Measurements from ENCODE around the gene TOP1. TPM values are rescaled to one million over a fixed set of nuclear protein-coding genes. Genes with fewer than 3 reads are reported as not detected.
"Not testable (repeated sequence)": the region's sequence is repeated elsewhere in the genome, so short reads cannot be mapped to it uniquely, and the experiment has no call there.

TOP1 gene
- polyA plus RNA-seq, 1 of the 3 experiments (the other 2 are of a cell fraction), result 11.9 TPM

DNA sequence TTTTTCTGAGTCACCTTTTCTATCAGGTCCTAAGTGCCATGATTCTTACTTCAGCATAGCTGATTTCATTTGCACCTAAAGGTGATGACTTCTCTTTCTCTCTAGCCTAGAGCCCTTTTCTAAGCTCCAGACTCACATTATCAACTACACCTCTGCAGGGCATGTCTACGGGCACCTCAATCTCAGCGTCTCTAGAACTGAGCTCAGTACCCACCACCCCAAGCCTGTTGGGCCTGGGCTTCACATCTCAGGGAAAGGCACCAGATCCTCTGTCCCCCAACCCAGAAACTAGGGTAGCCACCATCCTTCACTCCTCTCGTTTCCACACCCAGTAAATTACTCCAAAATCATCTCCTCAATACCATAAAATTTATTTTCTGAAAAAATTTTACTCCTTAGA, 98.1 kb downstream of the TOP1 start:
- 100% methylated on average over 3 of the region's 3 CpGs for WGBS (ENCODE audit: low lambda C conversion rate)
- Histone ChIP-seq H2AFZ (ENCODE audit: low read depth) (no peak overlapping the region), H3K9ac (no peak overlapping the region), H3K4me3 (ENCODE audit: low read depth in 2 of 2, low read length in 1 of 2) (no peak overlapping the region), H3K36me3 (replicated peaks in 1 of 2; ENCODE audit: control insufficient read depth in 1 of 2, insufficient read depth in 2 of 2, low read length in 1 of 2) (peaks cover 48 to 59% of the 10 kb centered on the region in 2 experiments), H3K79me2 (ENCODE audit: insufficient read depth) (no peaks in the 10 kb centered on the region), H4K20me1 (ENCODE audit: insufficient read depth) (no peaks in the 10 kb centered on the region), H3K27ac (ENCODE audit: low read depth in 2 of 2, low read length in 1 of 2) (no peak overlapping the region), H3K9me3 (no peaks in the 10 kb centered on the region), H3K9me2 (no peaks in the 10 kb centered on the region), H3F3A (replicated peaks; ENCODE audit: insufficient read depth) (peaks cover 27% of the 10 kb centered on the region), H3K4me2 (no peak overlapping the region), H3K27me3 (ENCODE audit: insufficient read depth) (no peaks in the 10 kb centered on the region), H3K4me1 (ENCODE audit: control insufficient read depth in 1 of 2, insufficient read depth in 2 of 2, low read depth in 1 of 2, low read length in 1 of 2) (no peaks in the 10 kb centered on the region)
- DNase-seq, result no peak
- POLR2A ChIA-PET, result no interaction called here
- no peak for TF ChIP-seq JUND (IDR thresholded peaks at IDR 0.05)
- TF ChIP-seq FOSL2 (IDR thresholded peaks at IDR 0.05; ENCODE audit: borderline replicate concordance, low read depth), result no peak
- no peak for TF ChIP-seq SMC3 (IDR thresholded peaks at IDR 0.05; ENCODE audit: low read depth, low read length)
- no peak for TF ChIP-seq EP300 (IDR thresholded peaks at IDR 0.05; ENCODE audit: borderline replicate concordance in 1 of 2, low read depth in 1 of 2, low read length in 1 of 2)
- TF ChIP-seq GATA2 (CRISPR knock-in tag; IDR thresholded peaks at IDR 0.05), result no peak
- TF ChIP-seq TEAD4 (IDR thresholded peaks at IDR 0.05; ENCODE audit: borderline replicate concordance, insufficient read depth), result no peak
- no peak for TF ChIP-seq FOXJ3 (CRISPR knock-in tag; IDR thresholded peaks at IDR 0.05)
- CTCF ChIA-PET, result interaction anchor here (0.6 to 0.9 kb wide), 2 partner anchors 28 to 69 kb away, joined by 3 to 4 read pairs; no protein-coding TSS in a partner anchor

DNA sequence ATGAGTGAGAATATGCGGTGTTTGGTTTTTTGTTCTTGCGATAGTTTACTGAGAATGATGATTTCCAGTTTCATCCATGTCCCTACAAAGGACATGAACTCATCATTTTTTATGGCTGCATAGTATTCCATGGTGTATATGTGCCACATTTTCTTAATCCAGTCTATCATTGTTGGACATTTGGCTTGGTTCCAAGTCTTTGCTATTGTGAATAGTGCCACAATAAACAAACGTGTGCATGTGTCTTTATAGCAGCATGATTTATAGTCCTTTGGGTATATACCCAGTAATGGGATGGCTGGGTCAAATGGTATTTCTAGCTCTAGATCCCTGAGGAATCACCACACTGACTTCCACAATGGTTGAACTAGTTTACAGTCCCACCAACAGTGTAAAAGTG, 99.7 kb downstream of the TOP1 start:
- H3K27me3 ChIP-seq (ENCODE audit: insufficient read depth); H3K79me2 ChIP-seq (ENCODE audit: insufficient read depth); H3K4me2 ChIP-seq; H4K20me1 ChIP-seq (ENCODE audit: insufficient read depth); H3K9ac ChIP-seq; DNase-seq; CTCF ChIA-PET; POLR2A ChIA-PET; H3K4me1 ChIP-seq (ENCODE audit: control insufficient read depth in 1 of 2, insufficient read depth in 2 of 2, low read depth in 1 of 2, low read length in 1 of 2); H3K9me2 ChIP-seq; H3K4me3 ChIP-seq (ENCODE audit: low read depth in 2 of 2, low read length in 1 of 2); H2AFZ ChIP-seq (ENCODE audit: low read depth); H3K9me3 ChIP-seq; H3K27ac ChIP-seq (ENCODE audit: low read depth in 2 of 2, low read length in 1 of 2): not testable (repeated sequence)
- Histone ChIP-seq H3F3A (replicated peaks; ENCODE audit: insufficient read depth) (peaks cover 27% of the 10 kb centered on the region), H3K36me3 (replicated peaks in 1 of 2; ENCODE audit: control insufficient read depth in 1 of 2, insufficient read depth in 2 of 2, low read length in 1 of 2) (peaks cover 32 to 46% of the 10 kb centered on the region in 2 experiments)
- WGBS (ENCODE audit: low lambda C conversion rate), result 100% methylated on average over 1 of the region's 3 CpGs

DNA sequence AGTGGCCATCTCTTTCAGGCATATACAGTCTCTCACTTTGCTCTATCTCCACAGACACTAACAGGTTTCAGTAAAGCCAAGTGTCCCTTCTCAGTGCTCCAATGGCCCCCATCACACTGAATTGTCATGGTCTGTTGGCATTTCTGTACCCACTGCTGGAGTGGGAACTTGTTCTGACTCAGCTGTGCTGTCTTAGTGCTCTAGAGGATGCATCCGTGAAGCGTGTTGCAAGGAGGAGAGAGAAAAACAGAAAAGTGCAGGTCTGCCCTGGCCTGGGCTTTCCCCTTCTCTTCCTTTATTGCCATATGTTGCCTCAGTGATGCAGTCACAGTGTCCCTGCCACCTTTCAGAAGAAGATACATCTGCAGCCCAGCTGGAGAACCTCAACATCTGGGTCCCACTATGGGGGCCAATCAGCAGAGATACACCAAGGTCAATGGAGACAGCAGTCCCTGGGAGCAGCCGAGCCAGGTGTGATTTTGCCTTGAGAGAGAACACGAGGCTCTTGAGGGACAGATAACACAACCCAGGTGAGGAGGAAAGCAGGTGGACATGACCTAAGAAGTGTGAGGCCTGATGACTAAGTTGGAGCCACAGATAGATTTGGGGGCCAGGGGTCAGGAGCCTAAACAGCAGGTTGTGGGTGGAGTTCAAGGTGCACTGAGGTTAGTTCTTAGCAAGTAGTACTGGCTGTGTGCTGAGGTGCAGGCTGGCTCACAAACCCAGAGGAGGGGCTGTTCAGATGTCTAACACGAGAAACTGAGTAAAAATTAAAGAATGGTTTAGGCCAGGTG, 103.2 kb downstream of the TOP1 start:
- Histone ChIP-seq H3K27ac (ENCODE audit: low read depth in 2 of 2, low read length in 1 of 2) (no peak overlapping the region), H2AFZ (ENCODE audit: low read depth) (no peak overlapping the region), H3K36me3 (replicated peaks in 1 of 2; ENCODE audit: control insufficient read depth in 1 of 2, insufficient read depth in 2 of 2, low read length in 1 of 2) (peaks cover 3 to 14% of the 10 kb centered on the region in 2 experiments), H3K27me3 (ENCODE audit: insufficient read depth) (no peaks in the 10 kb centered on the region), H3K79me2 (ENCODE audit: insufficient read depth) (no peaks in the 10 kb centered on the region), H3K9me2 (no peaks in the 10 kb centered on the region), H3K4me3 (ENCODE audit: low read depth in 2 of 2, low read length in 1 of 2) (no peak overlapping the region), H3K9ac (no peak overlapping the region), H3K9me3 (no peaks in the 10 kb centered on the region), H3K4me2 (no peak overlapping the region), H3K4me1 (ENCODE audit: control insufficient read depth in 1 of 2, insufficient read depth in 2 of 2, low read depth in 1 of 2, low read length in 1 of 2) (peaks cover 0 to 6% of the 10 kb centered on the region in 2 experiments; a peak in 1 of 4 replicates), H3F3A (replicated peaks; ENCODE audit: insufficient read depth) (peaks cover 19% of the 10 kb centered on the region), H4K20me1 (ENCODE audit: insufficient read depth) (no peaks in the 10 kb centered on the region)
- POLR2A ChIA-PET, result no interaction called here
- CTCF ChIA-PET, result interaction anchor here (1.2 to 2.0 kb wide), 3 partner anchors 15 to 164 kb away, joined by 3 to 6 read pairs (median 3); no protein-coding TSS in a partner anchor
- no peak for DNase-seq
- TF ChIP-seq, protein P1, sequence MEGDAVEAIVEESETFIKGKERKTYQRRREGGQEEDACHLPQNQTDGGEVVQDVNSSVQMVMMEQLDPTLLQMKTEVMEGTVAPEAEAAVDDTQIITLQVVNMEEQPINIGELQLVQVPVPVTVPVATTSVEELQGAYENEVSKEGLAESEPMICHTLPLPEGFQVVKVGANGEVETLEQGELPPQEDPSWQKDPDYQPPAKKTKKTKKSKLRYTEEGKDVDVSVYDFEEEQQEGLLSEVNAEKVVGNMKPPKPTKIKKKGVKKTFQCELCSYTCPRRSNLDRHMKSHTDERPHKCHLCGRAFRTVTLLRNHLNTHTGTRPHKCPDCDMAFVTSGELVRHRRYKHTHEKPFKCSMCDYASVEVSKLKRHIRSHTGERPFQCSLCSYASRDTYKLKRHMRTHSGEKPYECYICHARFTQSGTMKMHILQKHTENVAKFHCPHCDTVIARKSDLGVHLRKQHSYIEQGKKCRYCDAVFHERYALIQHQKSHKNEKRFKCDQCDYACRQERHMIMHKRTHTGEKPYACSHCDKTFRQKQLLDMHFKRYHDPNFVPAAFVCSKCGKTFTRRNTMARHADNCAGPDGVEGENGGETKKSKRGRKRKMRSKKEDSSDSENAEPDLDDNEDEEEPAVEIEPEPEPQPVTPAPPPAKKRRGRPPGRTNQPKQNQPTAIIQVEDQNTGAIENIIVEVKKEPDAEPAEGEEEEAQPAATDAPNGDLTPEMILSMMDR (IDR thresholded peaks at IDR 0.05), result no peak
- TF ChIP-seq FOSL2 (IDR thresholded peaks at IDR 0.05; ENCODE audit: borderline replicate concordance, low read depth) (no peak), MEF2A (IDR thresholded peaks at IDR 0.05; ENCODE audit: borderline replicate concordance, low read depth) (no peak), SMC3 (IDR thresholded peaks at IDR 0.05; ENCODE audit: low read depth, low read length) (no peak), FOXM1 (IDR thresholded peaks at IDR 0.05; ENCODE audit: low read depth) (no peak)
- TF ChIP-seq, protein P2, sequence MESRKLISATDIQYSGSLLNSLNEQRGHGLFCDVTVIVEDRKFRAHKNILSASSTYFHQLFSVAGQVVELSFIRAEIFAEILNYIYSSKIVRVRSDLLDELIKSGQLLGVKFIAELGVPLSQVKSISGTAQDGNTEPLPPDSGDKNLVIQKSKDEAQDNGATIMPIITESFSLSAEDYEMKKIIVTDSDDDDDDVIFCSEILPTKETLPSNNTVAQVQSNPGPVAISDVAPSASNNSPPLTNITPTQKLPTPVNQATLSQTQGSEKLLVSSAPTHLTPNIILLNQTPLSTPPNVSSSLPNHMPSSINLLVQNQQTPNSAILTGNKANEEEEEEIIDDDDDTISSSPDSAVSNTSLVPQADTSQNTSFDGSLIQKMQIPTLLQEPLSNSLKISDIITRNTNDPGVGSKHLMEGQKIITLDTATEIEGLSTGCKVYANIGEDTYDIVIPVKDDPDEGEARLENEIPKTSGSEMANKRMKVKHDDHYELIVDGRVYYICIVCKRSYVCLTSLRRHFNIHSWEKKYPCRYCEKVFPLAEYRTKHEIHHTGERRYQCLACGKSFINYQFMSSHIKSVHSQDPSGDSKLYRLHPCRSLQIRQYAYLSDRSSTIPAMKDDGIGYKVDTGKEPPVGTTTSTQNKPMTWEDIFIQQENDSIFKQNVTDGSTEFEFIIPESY (IDR thresholded peaks at IDR 0.05; ENCODE audit: borderline replicate concordance, low read depth), result no peak
- WGBS (ENCODE audit: low lambda C conversion rate), result 86% methylated on average over 5 of the region's 5 CpGs

DNA sequence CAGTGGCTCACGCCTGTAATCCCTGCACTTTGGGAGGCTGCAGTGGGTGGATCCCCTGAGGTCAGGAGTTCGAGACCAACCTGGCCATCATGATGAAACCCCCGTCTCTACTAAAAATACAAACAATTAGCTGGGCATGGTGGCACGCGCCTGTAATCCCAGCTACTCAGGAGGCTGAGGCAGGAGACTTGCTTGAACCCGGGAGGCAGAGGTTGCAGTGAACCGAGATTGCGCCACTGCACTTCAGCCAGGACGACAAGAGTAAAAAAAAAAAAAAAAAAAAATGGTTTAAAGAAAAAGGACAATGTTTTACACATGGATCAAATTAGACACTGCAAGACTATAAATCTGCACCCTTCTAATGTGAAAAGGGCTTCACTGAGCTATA, 103.8 kb downstream of the TOP1 start:
- H2AFZ ChIP-seq (ENCODE audit: low read depth); H3K9me3 ChIP-seq; POLR2A ChIA-PET; H3K36me3 ChIP-seq (replicated peaks in 1 of 2; ENCODE audit: control insufficient read depth in 1 of 2, insufficient read depth in 2 of 2, low read length in 1 of 2); H3K4me2 ChIP-seq; H4K20me1 ChIP-seq (ENCODE audit: insufficient read depth); H3K27ac ChIP-seq (ENCODE audit: low read depth in 2 of 2, low read length in 1 of 2); H3K4me1 ChIP-seq (ENCODE audit: control insufficient read depth in 1 of 2, insufficient read depth in 2 of 2, low read depth in 1 of 2, low read length in 1 of 2); H3K9ac ChIP-seq; H3K4me3 ChIP-seq (ENCODE audit: low read depth in 2 of 2, low read length in 1 of 2); H3K9me2 ChIP-seq; H3K79me2 ChIP-seq (ENCODE audit: insufficient read depth); H3K27me3 ChIP-seq (ENCODE audit: insufficient read depth); DNase-seq: not testable (repeated sequence)
- CTCF ChIA-PET, result interaction anchor here (1.2 to 2.0 kb wide), 3 partner anchors 14 to 164 kb away, joined by 3 to 6 read pairs (median 3); no protein-coding TSS in a partner anchor
- peaks cover 19% of the 10 kb centered on the region for H3F3A ChIP-seq (replicated peaks; ENCODE audit: insufficient read depth)
- WGBS (ENCODE audit: low lambda C conversion rate), result 90% methylated on average over 9 of the region's 9 CpGs
